Effector memory CD8-positive, alpha-beta T cell (primary cell): ENCODE measurements around the gene PLD3.

Experiments used
- ATAC-seq: fragments of 150-1000 bp; cut with Tn5 transposase; replicated peaks from 2 replicates; pipeline ENCODE4 v1.10.0; 2021; ENCODE audit warnings: mild to moderate bottlenecking, moderate library complexity
- DNase-seq, 3 experiments: peaks; one replicate each; pipeline ENCODE4 v3.0.0; 2021
- H3K27ac Mint-ChIP-seq, 2 donors: one replicate each; pipeline ENCODE4 v1.8.0; 2022; ENCODE audit warnings: mild to moderate bottlenecking in 2 of 2, mixed read lengths in 2 of 2, moderate library complexity in 2 of 2
- H3K27me3 Mint-ChIP-seq, 2 donors: one replicate each; pipeline ENCODE4 v1.8.0; 2022; ENCODE audit warnings: mixed read lengths in 2 of 2
- H3K36me3 Mint-ChIP-seq: one replicate; pipeline ENCODE4 v1.8.0; 2022; ENCODE audit warnings: mild to moderate bottlenecking, moderate library complexity, mixed read lengths; ENCODE audit not compliant: insufficient read depth
- H3K4me1 Mint-ChIP-seq, 2 donors: one replicate each; pipeline ENCODE4 v1.8.0; 2022; ENCODE audit warnings: low read depth in 2 of 2, mixed read lengths in 2 of 2
- H3K4me3 Mint-ChIP-seq, 2 donors: one replicate each; pipeline ENCODE4 v1.8.0; 2022; ENCODE audit warnings: mild to moderate bottlenecking in 2 of 2, mixed read lengths in 2 of 2, moderate library complexity in 2 of 2
- H3K9me3 Mint-ChIP-seq, 2 donors: one replicate each; pipeline ENCODE4 v1.8.0; 2022; ENCODE audit warnings: mixed read lengths in 2 of 2

PLD3 gene

GRCh38 chr19:40411958-40412499 lies 63.5 kb downstream of the PLD3 start:
- Mint-ChIP-seq H3K4me3 (no peak overlapping the region), H3K4me1 (peaks cover 3 to 14% of the 10 kb centered on the region in 2 donors), H3K27me3 (peaks cover 0 to 12% of the 10 kb centered on the region in 2 donors), H3K9me3 (no peaks in the 10 kb centered on the region), H3K36me3 (peaks cover 3% of the 10 kb centered on the region), H3K27ac (no peak overlapping the region)
- no peak for ATAC-seq
- no peak for DNase-seq

GRCh38 chr19:40412866-40413265 lies 64.4 kb downstream of the PLD3 start:
- DNase-seq (no peak), ATAC-seq (no peak)
- peaks cover 3% of the 10 kb centered on the region for H3K36me3 Mint-ChIP-seq
- no peaks in the 10 kb centered on the region for H3K9me3 Mint-ChIP-seq
- H3K4me3 Mint-ChIP-seq, result no peak overlapping the region
- peaks cover 0 to 12% of the 10 kb centered on the region in 2 donors for H3K27me3 Mint-ChIP-seq
- no peak overlapping the region for H3K27ac Mint-ChIP-seq
- peaks cover 8 to 15% of the 10 kb centered on the region in 2 donors for H3K4me1 Mint-ChIP-seq

GRCh38 chr19:40413291-40413845 lies 64.9 kb downstream of the PLD3 start, which contains the start of gene PRX:
Gene PRX, minus strand, starts transcription at chr19:40413378. Its CDS starts 5,446 bp downstream, at chr19:40407932.
- Mint-ChIP-seq H3K4me3 (peak within 1 kb of the TSS in 1 of 2 donors; percentile 7), H3K36me3 (peaks cover 3% of the 10 kb centered on the region), H3K27me3 (peaks cover 0 to 12% of the 10 kb centered on the region in 2 donors), H3K4me1 (peaks cover 10 to 13% of the 10 kb centered on the region in 2 donors), H3K27ac (peak within 1 kb of the TSS in 1 of 2 donors; percentile 23), H3K9me3 (no peaks in the 10 kb centered on the region)
- ATAC-seq (peak; percentile 17), DNase-seq (no peak)

GRCh38 chr19:40414542-40415535 lies 66.3 kb downstream of the PLD3 start:
- H3K27me3 Mint-ChIP-seq, result peaks cover 0 to 12% of the 10 kb centered on the region in 2 donors
- ATAC-seq (no peak), DNase-seq (no peak)
- peak overlapping the region in 1 of 2 donors; percentile 23 for H3K27ac Mint-ChIP-seq
- H3K9me3 Mint-ChIP-seq, result no peaks in the 10 kb centered on the region
- H3K4me1 Mint-ChIP-seq, result peaks cover 13 to 15% of the 10 kb centered on the region in 2 donors
- H3K4me3 Mint-ChIP-seq, result no peak overlapping the region
- peaks cover 4% of the 10 kb centered on the region for H3K36me3 Mint-ChIP-seq

- Mint-ChIP-seq H3K4me3 (no peak overlapping the region), H3K4me1 (peaks cover 14 to 15% of the 10 kb centered on the region in 2 donors)
Measured at GRCh38 chr19:40415768-40416167, 67.3 kb downstream of the PLD3 start.

GRCh38 chr19:40416918-40417642 lies 68.6 kb downstream of the PLD3 start:
- Mint-ChIP-seq H3K4me3 (no peak overlapping the region), H3K9me3 (no peaks in the 10 kb centered on the region), H3K36me3 (peaks cover 21% of the 10 kb centered on the region), H3K4me1 (peaks cover 14 to 17% of the 10 kb centered on the region in 2 donors), H3K27ac (peak overlapping the region; percentile 31 to 86), H3K27me3 (peaks cover 0 to 2% of the 10 kb centered on the region in 2 donors)
- ATAC-seq (no peak), DNase-seq (no peak)

More at GRCh38 chr19:40415768-40416167, 67.3 kb downstream of the PLD3 start:
- Mint-ChIP-seq H3K9me3 (no peaks in the 10 kb centered on the region), H3K27ac (no peak overlapping the region), H3K36me3 (peaks cover 11% of the 10 kb centered on the region), H3K27me3 (peaks cover 0 to 12% of the 10 kb centered on the region in 2 donors)
- ATAC-seq (no peak), DNase-seq (no peak)

GRCh38 chr19:40417643-40417981 lies 69.1 kb downstream of the PLD3 start:
- H3K27ac Mint-ChIP-seq, result peak overlapping the region; percentile 31 to 86
- H3K9me3 Mint-ChIP-seq, result no peaks in the 10 kb centered on the region
- DNase-seq (no peak), ATAC-seq (no peak)
- H3K4me1 Mint-ChIP-seq, result peaks cover 14 to 17% of the 10 kb centered on the region in 2 donors
- H3K4me3 Mint-ChIP-seq, result no peak overlapping the region
- peaks cover 26% of the 10 kb centered on the region for H3K36me3 Mint-ChIP-seq
- H3K27me3 Mint-ChIP-seq, result no peaks in the 10 kb centered on the region

- peak overlapping the region in 1 of 2 donors; percentile 86 for H3K27ac Mint-ChIP-seq
- peaks cover 14 to 17% of the 10 kb centered on the region in 2 donors for H3K4me1 Mint-ChIP-seq
- H3K4me3 Mint-ChIP-seq, result no peak overlapping the region
- ATAC-seq (no peak), DNase-seq (no peak)
- no peaks in the 10 kb centered on the region for H3K9me3 Mint-ChIP-seq
- H3K27me3 Mint-ChIP-seq, result no peaks in the 10 kb centered on the region
- H3K36me3 Mint-ChIP-seq, result peaks cover 31% of the 10 kb centered on the region
Measured at GRCh38 chr19:40418040-40418439, 69.5 kb downstream of the PLD3 start.

GRCh38 chr19:40419066-40419612 lies 70.6 kb downstream of the PLD3 start:
- H3K4me1 Mint-ChIP-seq, result peaks cover 15 to 17% of the 10 kb centered on the region in 2 donors
- H3K4me3 Mint-ChIP-seq, result peak overlapping the region in 1 of 2 donors; percentile 61
- ATAC-seq, result no peak
- no peaks in the 10 kb centered on the region for H3K27me3 Mint-ChIP-seq
- no peaks in the 10 kb centered on the region for H3K9me3 Mint-ChIP-seq
- no peak overlapping the region for H3K27ac Mint-ChIP-seq
- DNase-seq, result no peak
- peaks cover 33% of the 10 kb centered on the region for H3K36me3 Mint-ChIP-seq

GRCh38 chr19:40419780-40420179 lies 71.3 kb downstream of the PLD3 start:
- ATAC-seq (no peak), DNase-seq (no peak)
- H3K9me3 Mint-ChIP-seq, result no peaks in the 10 kb centered on the region
- peaks cover 21 to 22% of the 10 kb centered on the region in 2 donors for H3K4me1 Mint-ChIP-seq
- no peak overlapping the region for H3K27ac Mint-ChIP-seq
- H3K4me3 Mint-ChIP-seq, result peak overlapping the region; percentile 39 to 61
- peaks cover 39% of the 10 kb centered on the region for H3K36me3 Mint-ChIP-seq
- H3K27me3 Mint-ChIP-seq, result no peaks in the 10 kb centered on the region

GRCh38 chr19:40420451-40420765 lies 71.9 kb downstream of the PLD3 start:
- Mint-ChIP-seq H3K4me1 (peaks cover 22 to 24% of the 10 kb centered on the region in 2 donors), H3K4me3 (peak overlapping the region; percentile 82 to 85), H3K36me3 (peaks cover 43% of the 10 kb centered on the region), H3K27ac (peak overlapping the region; percentile 87 to 95), H3K27me3 (no peaks in the 10 kb centered on the region), H3K9me3 (no peaks in the 10 kb centered on the region)
- DNase-seq (no peak), ATAC-seq (no peak)

- Mint-ChIP-seq H3K4me3 (peak overlapping the region; percentile 82 to 85), H3K27ac (peak overlapping the region; percentile 87 to 95), H3K9me3 (no peaks in the 10 kb centered on the region), H3K27me3 (no peaks in the 10 kb centered on the region), H3K36me3 (peaks cover 50% of the 10 kb centered on the region), H3K4me1 (peaks cover 22 to 24% of the 10 kb centered on the region in 2 donors)
- peak; percentile 46 for ATAC-seq
- peak; percentile 63 to 74 (median 67) for DNase-seq
Measured at GRCh38 chr19:40420766-40421765, 72.6 kb downstream of the PLD3 start.
